Sciatic nerve (tissue), 2 donors: ENCODE measurements around the gene LACC1. TPM values are rescaled to one million over a fixed set of nuclear protein-coding genes. Genes with fewer than 3 reads are reported as not detected.

Experiments used
- ATAC-seq: fragments of 200-7000 bp; cut with Tn5 transposase; one replicate; pipeline ENCODE4 v1.9.1; 2020; ENCODE audit warnings: mild to moderate bottlenecking, moderate library complexity
- DNase-seq: peaks from one replicate; pipeline ENCODE4 v3.0.0-alpha.2; 2020; ENCODE audit warnings: low spot score
- intact Hi-C: fragments of 100-400 bp; cut with DNase I; formaldehyde crosslinking; loops from one replicate; pipeline ENCODE4 v1.14.2; 2022
- total RNA-seq: library from RNA; stranded (reverse); fragmentation: NEBNext Ultra II Directional; extraction: Animal tissue kit (Norgen Biotek cat#: 25700); gene quantifications from one replicate; pipeline ENCODE4 v1.2.1, GENCODE V29; 2021
- donor health status: DM: no; HTN: no; CAD: no.
- donor health status: DM: no; HTN: no; CAD: no.

The LACC1 gene
- total RNA-seq, 1 donor from 2014 or later, result 6.4 TPM

- ATAC-seq, result no peak
- DNase-seq, result no peak
- intact Hi-C loops, result no loop called here
Measured at GRCh38 chr13:43935878-43936277, 56.2 kb downstream of the LACC1 start.

GRCh38 chr13:43936647-43937046, 56.9 kb downstream of the LACC1 start:
- no peak for DNase-seq
- ATAC-seq, result no peak
- intact Hi-C loops, result no loop called here

DNA sequence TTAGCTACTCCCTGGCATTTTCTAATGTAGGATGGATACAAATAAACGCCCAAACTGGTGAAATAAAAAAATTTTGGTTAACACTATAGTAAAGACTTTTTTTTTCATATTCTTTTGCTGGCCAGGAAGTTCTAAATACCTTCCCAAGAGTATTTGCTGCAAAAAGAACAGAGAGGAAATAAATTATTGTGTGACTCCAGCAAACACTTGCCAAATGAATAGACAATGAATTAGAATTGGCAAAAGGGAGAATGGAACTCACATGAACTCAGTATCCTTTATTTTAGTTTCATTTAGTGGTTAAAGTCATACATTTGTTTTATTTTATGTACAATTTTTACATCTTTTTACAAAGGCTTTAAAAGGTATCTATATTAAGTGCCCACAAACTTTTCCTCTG, 58.1 kb downstream of the LACC1 start:
- intact Hi-C loops, result no loop called here
- DNase-seq, result no peak
- ATAC-seq, result no peak

DNA sequence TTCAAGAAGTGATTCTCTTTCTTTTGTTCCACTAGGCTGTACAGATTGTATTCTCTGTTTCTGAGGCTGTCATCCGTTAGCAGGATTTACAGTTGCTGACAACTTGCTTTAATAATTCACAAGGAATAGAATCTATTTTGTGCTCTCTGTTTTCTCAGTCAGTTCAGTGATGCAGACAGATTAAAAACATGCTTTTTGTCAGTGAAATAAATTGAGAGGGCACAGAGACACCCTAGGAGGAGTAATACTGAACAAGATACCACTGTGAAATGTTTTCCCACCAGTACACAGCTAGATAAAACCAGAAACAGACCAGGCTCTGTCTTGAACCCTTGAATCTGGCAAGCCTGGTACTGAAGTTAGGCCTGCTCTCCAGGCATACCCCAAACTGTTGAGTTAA, 58.7 kb downstream of the LACC1 start:
- intact Hi-C loops, result no loop called here
- ATAC-seq (no peak), DNase-seq (no peak)

DNA sequence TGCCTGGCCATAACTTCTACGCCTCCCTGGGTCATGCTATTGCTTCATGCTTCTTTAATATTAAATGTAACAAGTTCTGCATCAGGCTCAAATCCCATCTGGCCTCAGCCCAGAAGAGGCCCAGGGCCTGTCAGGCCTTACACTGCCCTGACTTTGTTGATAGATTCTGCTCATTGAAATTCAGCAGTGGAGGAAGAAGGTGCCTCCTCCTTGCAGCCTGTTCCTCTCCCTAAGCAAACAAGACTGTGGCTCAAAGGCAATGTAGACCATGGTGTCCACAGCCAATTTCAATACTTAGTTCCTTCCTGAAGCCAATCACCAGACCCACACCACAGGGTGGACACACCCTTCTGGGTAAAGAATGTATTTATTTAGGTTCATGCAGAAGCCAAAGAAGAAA, 59.4 kb downstream of the LACC1 start:
- ATAC-seq, result no peak
- intact Hi-C loops, result no loop called here
- DNase-seq, result no peak

GRCh38 chr13:43942286-43942685, 62.6 kb downstream of the LACC1 start:
- no peak for ATAC-seq
- intact Hi-C loops, result no loop called here
- no peak for DNase-seq

Other genes starting within 250 kb of the LACC1 start
- gene ENOX1, start 92.9 kb upstream of the LACC1 start, total RNA-seq, result 4.3 TPM
- gene CCDC122, start 164 bp upstream of the LACC1 start, total RNA-seq, result 5.2 TPM